B cell (primary cell): ENCODE measurements around the gene CHKB. TPM values are rescaled to one million over a fixed set of nuclear protein-coding genes. Genes with fewer than 3 reads are reported as not detected.

ENCODE experiments used
- ATAC-seq: fragments of 200-7000 bp; cut with Tn5 transposase; one replicate; pipeline ENCODE4 v1.10.0; 2021; ENCODE audit warnings: low read depth, mild to moderate bottlenecking, moderate number of reproducible peaks, moderate library complexity
- CTCF ChIA-PET: fragments of 350-600 bp; sonication (Branson Sonifier 250); formaldehyde crosslinking; loops from one replicate; lab custom pipeline; 2021; ENCODE audit warnings: antibody characterized with exemption, inconsistent platforms; lab: Charles Lee
- POLR2A ChIA-PET: fragments of 350-600 bp; sonication (Branson Sonifier 250); formaldehyde crosslinking; loops from one replicate; lab custom pipeline; 2021; ENCODE audit warnings: antibody characterized with exemption; lab: Charles Lee
- DNase-seq: peaks from one replicate; pipeline ENCODE4 v3.0.0; 2013
- H2AFZ ChIP-seq: 2 replicates; pipeline ENCODE4 v1.6.1; 2012; ENCODE audit warnings: mild to moderate bottlenecking, low read depth, low read length; ENCODE audit not compliant: insufficient read depth, poor library complexity, severe bottlenecking
- H3K27ac ChIP-seq, 2 donors: 1 replicate in 1 of 2; 2 replicates in 1 of 2; pipeline ENCODE4 v1.5.1; 2012 to 2013; ENCODE audit warnings: low read length in 2 of 2, mild to moderate bottlenecking in 2 of 2, moderate library complexity in 1 of 2
- H3K27me3 ChIP-seq, 4 experiments: fragments of 200-600 bp in 1 of 4; sonication (generic) in 1 of 4; replicated peaks in 1 of 4; 1 replicate in 2 of 4; 2 replicates in 2 of 4; pipeline versions ENCODE4 v1.6.1 to v1.7.0; 2013 to 2016; ENCODE audit warnings: low read length in 3 of 4, mild to moderate bottlenecking in 2 of 4, mixed read lengths in 1 of 4, moderate library complexity in 1 of 4; ENCODE audit not compliant: insufficient read depth in 4 of 4, control insufficient read depth in 3 of 4; ENCODE audit errors: control extremely low read depth in 1 of 4
- H3K36me3 ChIP-seq, 2 experiments: replicated peaks in 1 of 2; 1 replicate in 1 of 2; 2 replicates in 1 of 2; pipeline versions ENCODE4 v1.6.1 to v1.7.1; 2013; ENCODE audit warnings: low read length in 1 of 2; ENCODE audit not compliant: insufficient read depth in 2 of 2, control insufficient read depth in 1 of 2; ENCODE audit errors: control extremely low read depth in 1 of 2, extremely low read depth in 1 of 2
- H3K4me1 ChIP-seq, 2 donors: fragments of 200-600 bp in 1 of 2; sonication (generic) in 1 of 2; 1 replicate in 1 of 2; 2 replicates in 1 of 2; pipeline versions ENCODE4 v1.5.1 to v1.6.1; 2013 to 2017; ENCODE audit warnings: low read length in 2 of 2; ENCODE audit not compliant: control insufficient read depth in 2 of 2, insufficient read depth in 2 of 2
- H3K4me2 ChIP-seq: replicated peaks from 2 replicates; pipeline ENCODE3; 2012; ENCODE audit warnings: mild to moderate bottlenecking, low read depth, low read length; ENCODE audit not compliant: poor library complexity, severe bottlenecking
- H3K4me3 ChIP-seq, 5 experiments: fragments of 200-600 bp in 1 of 5; sonication (generic) in 1 of 5; 1 replicate in 3 of 5; 2 replicates in 2 of 5; pipeline versions ENCODE4 v1.5.1 to v1.7.0; 2011 to 2016; ENCODE audit warnings: low read length in 4 of 5, mild to moderate bottlenecking in 4 of 5, low read depth in 2 of 5, control low read depth in 1 of 5, moderate library complexity in 1 of 5; ENCODE audit not compliant: insufficient read depth in 1 of 5; ENCODE audit errors: control extremely low read depth in 1 of 5, extremely low read depth in 1 of 5
- H3K79me2 ChIP-seq: fragments of 200-600 bp; sonication (generic); one replicate; pipeline ENCODE4 v1.6.0; 2016; ENCODE audit warnings: low read length; ENCODE audit not compliant: control insufficient read depth, insufficient read depth
- H3K9ac ChIP-seq: fragments of 200-600 bp; sonication (generic); 2 replicates; pipeline ENCODE4 v1.6.1; 2017; ENCODE audit warnings: mild to moderate bottlenecking, low read length, moderate library complexity
- H3K9me3 ChIP-seq, 3 donors: one replicate each; pipeline versions ENCODE4 v1.6.1 to v1.7.1; 2013; ENCODE audit warnings: low read length in 2 of 3; ENCODE audit not compliant: control insufficient read depth in 2 of 3, insufficient read depth in 1 of 3; ENCODE audit errors: control extremely low read depth in 1 of 3
- H4K20me1 ChIP-seq: 2 replicates; pipeline ENCODE4 v1.6.0; 2012; ENCODE audit warnings: mild to moderate bottlenecking, low read length; ENCODE audit not compliant: insufficient read depth, control insufficient read depth, poor library complexity, severe bottlenecking
- H3K27ac Mint-ChIP-seq: one replicate; pipeline ENCODE4 v1.8.0; 2021; ENCODE audit warnings: mixed read lengths
- H3K27me3 Mint-ChIP-seq: one replicate; pipeline ENCODE4 v1.8.0; 2021; ENCODE audit warnings: mixed read lengths
- H3K4me1 Mint-ChIP-seq: one replicate; pipeline ENCODE4 v1.8.0; 2021; ENCODE audit warnings: mixed read lengths
- H3K4me3 Mint-ChIP-seq: one replicate; pipeline ENCODE4 v1.8.0; 2021; ENCODE audit warnings: mixed read lengths
- H3K9me3 Mint-ChIP-seq: one replicate; pipeline ENCODE4 v1.8.0; 2022; ENCODE audit warnings: mixed read lengths; ENCODE audit not compliant: insufficient read depth
- EZH2 ChIP-seq: IDR thresholded peaks from 2 replicates; pipeline ENCODE4 v1.6.1; 2012; ENCODE audit warnings: borderline replicate concordance, low read depth, mild to moderate bottlenecking, moderate library complexity, low read length; ENCODE audit not compliant: insufficient read depth, poor library complexity, severe bottlenecking
- WGBS: methylation state at CpG from one replicate; pipeline ENCODE4 v1.1.5; 2013; ENCODE audit warnings: missing lambda C conversion rate; ENCODE audit not compliant: insufficient coverage; 5-methylcytosine and 5-hydroxymethylcytosine counted together
- intact Hi-C: fragments of 100-400 bp; cut with micrococcal nuclease; formaldehyde crosslinking; loops from one replicate; pipeline ENCODE4 v1.10.0; 2022
- polyA plus RNA-seq: library from polyadenylated mRNA; depleted of rRNA; stranded (reverse); fragments of >200 nt; gene quantifications from 2 replicates; pipeline ENCODE4 v1.2.3, GENCODE V29; 2012
- total RNA-seq, 2 donors: library from RNA; stranded (reverse); fragments of 120-200 nt in 1 of 2; gene quantifications; 1 replicate in 1 of 2; 2 replicates in 1 of 2; pipeline versions ENCODE4 v1.2.3 to v1.2.4, GENCODE V29; 2013 to 2022
- TF ChIP-seq, protein P1 (sequence below): fragments of 200-600 bp; IDR thresholded peaks from one replicate; pipeline ENCODE4 v1.8.0; 2022; ENCODE audit warnings: antibody characterized with exemption, mild to moderate bottlenecking

Gene CHKB
- total and polyA plus RNA-seq, 2 donors (not counting 1 experiment from before 2014, with no cell fraction given) = 238 to 309 TPM

DNA sequence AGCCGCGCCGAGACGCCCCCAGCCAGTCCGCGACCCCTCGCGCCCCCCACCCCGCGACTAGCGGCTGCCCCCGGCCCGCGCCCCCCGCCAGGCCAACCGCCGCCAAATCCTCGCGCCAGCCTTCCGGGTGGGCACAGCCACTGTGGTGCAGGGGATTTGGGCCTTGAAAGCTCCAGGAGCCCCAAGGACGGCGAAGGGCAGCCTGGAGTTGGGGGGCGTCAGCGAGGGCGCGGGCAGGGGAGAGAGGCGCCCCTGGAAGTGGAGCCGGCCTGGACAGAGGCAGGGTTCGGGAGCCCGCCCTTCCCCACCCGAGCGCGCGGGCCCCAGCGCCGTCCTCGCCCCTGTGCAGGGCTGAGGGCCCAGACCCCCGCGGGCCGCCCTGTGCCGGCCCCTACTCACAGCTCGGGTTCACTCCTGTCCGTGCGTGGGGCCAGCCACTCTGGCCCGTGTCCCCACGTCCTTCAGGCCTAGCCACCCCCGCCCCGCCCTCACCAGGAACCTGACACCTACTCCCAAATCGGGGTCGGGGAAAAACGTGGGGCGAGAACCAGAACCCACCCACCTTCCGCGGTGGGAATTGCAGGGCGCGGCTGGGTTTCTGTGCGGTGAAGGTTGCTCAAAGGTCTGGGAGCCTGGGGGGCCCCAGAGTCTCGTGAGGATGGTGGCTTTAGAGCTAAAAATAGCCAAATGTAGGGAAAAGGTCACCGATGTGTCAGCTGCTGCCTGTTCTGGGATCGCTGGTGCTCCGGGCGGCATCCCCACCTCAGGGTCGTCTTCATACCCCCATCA, 4.5 kb downstream of the CHKB start, which contains the start of gene CPT1B:
Gene CPT1B, minus strand, starts transcription at position 441 of the 789 bp plus-strand sequence. CDS start 512 bp downstream, outside the sequence.
- Mint-ChIP-seq H3K4me3 (no peak within 1 kb of the TSS), H3K27me3 (no peaks in the 10 kb centered on the region), H3K9me3 (no peaks in the 10 kb centered on the region), H3K4me1 (peaks cover 23% of the 10 kb centered on the region), H3K27ac (no peak within 1 kb of the TSS)
- H3K4me3 ChIP-seq = no peak within 1 kb of the TSS
- no peak within 1 kb of the TSS for H2AFZ ChIP-seq
- no peak within 1 kb of the TSS for H3K4me2 ChIP-seq
- peaks cover 0 to 21% of the 10 kb centered on the region in 2 experiments for H3K36me3 ChIP-seq
- 51% methylated on average over 41 of the region's 63 CpGs for WGBS
- no peak for ATAC-seq
- H3K27me3 ChIP-seq = no peaks in the 10 kb centered on the region
- CTCF ChIA-PET = interaction anchor here (1.0 kb wide), 2 partner anchors 53 to 70 kb away, joined by 3 read pairs; partner anchors contain the start of genes LMF2, NCAPH2 and SCO2
- no peak within 1 kb of the TSS for H3K9ac ChIP-seq
- no peak for TF ChIP-seq EZH2
- TF ChIP-seq, protein P1, sequence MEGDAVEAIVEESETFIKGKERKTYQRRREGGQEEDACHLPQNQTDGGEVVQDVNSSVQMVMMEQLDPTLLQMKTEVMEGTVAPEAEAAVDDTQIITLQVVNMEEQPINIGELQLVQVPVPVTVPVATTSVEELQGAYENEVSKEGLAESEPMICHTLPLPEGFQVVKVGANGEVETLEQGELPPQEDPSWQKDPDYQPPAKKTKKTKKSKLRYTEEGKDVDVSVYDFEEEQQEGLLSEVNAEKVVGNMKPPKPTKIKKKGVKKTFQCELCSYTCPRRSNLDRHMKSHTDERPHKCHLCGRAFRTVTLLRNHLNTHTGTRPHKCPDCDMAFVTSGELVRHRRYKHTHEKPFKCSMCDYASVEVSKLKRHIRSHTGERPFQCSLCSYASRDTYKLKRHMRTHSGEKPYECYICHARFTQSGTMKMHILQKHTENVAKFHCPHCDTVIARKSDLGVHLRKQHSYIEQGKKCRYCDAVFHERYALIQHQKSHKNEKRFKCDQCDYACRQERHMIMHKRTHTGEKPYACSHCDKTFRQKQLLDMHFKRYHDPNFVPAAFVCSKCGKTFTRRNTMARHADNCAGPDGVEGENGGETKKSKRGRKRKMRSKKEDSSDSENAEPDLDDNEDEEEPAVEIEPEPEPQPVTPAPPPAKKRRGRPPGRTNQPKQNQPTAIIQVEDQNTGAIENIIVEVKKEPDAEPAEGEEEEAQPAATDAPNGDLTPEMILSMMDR = no peak
- H3K4me1 ChIP-seq = peaks cover 9 to 18% of the 10 kb centered on the region in 2 donors
- POLR2A ChIA-PET = interaction anchor here (0.6 to 1.5 kb wide), 2 partner anchors 12 to 94 kb away, joined by 3 read pairs; no protein-coding TSS in a partner anchor
- H4K20me1 ChIP-seq = peaks cover 25% of the 10 kb centered on the region
- H3K79me2 ChIP-seq = peaks cover 12% of the 10 kb centered on the region
- no peaks in the 10 kb centered on the region for H3K9me3 ChIP-seq
- H3K27ac ChIP-seq = no peak within 1 kb of the TSS
- DNase-seq = no peak
- intact Hi-C loops = no loop called here

DNA sequence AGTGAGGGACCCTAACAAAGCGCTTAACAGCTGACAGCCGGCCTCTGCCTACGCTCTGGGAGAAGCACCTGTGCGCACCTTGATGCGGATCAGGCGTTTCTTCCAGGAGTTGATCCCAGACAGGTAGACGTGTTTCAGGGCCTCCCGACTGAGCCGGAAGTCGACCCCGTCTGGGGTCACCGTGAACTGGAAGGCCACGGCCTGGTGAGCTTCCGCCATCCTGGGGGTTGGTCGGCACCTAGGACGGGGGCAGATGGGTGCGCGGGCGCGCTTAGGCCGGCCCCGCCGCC, 5.0 kb downstream of the CHKB start:
- Histone ChIP-seq H3K9ac (no peak overlapping the region), H3K79me2 (peaks cover 12% of the 10 kb centered on the region), H3K4me2 (no peak overlapping the region), H2AFZ (no peak overlapping the region), H4K20me1 (peaks cover 25% of the 10 kb centered on the region), H3K9me3 (no peaks in the 10 kb centered on the region), H3K4me1 (peaks cover 9 to 18% of the 10 kb centered on the region in 2 donors), H3K27me3 (no peaks in the 10 kb centered on the region), H3K4me3 (no peak overlapping the region), H3K27ac (no peak overlapping the region), H3K36me3 (peaks cover 0 to 21% of the 10 kb centered on the region in 2 experiments)
- H3K4me3 Mint-ChIP-seq = no peak overlapping the region
- no peaks in the 10 kb centered on the region for H3K9me3 Mint-ChIP-seq
- ChIA-PET POLR2A (interaction anchor here (1.5 kb wide), 1 partner anchor 12 kb away, joined by 3 read pairs; no protein-coding TSS in a partner anchor), CTCF (interaction anchor here (1.0 to 1.4 kb wide), 3 partner anchors 15 to 52 kb away, joined by 3 to 4 read pairs (median 3); partner anchors contain the start of genes SCO2 and SYCE3)
- intact Hi-C loops = no loop called here
- H3K27me3 Mint-ChIP-seq = no peaks in the 10 kb centered on the region
- no peak for TF ChIP-seq EZH2
- TF ChIP-seq, protein P1 = no peak
- DNase-seq = no peak
- ATAC-seq = no peak
- WGBS = 69% methylated on average over 23 of the region's 23 CpGs
- peaks cover 20% of the 10 kb centered on the region for H3K4me1 Mint-ChIP-seq
- H3K27ac Mint-ChIP-seq = no peak overlapping the region
